ENCODE data around the gene CCNI2.

CCNI2 gene

GRCh38 chr5:132766020-132766805 lies 19.0 kb downstream of the CCNI2 start:
- no peaks in the 10 kb centered on the region for H3K9me3 Mint-ChIP-seq
- DNase-seq: no peak
- peaks cover 0 to 18% of the 10 kb centered on the region in 2 donors for H3K27me3 Mint-ChIP-seq
- peaks cover 0 to 7% of the 10 kb centered on the region in 2 donors for H3K36me3 Mint-ChIP-seq
- peaks cover 0 to 4% of the 10 kb centered on the region in 2 donors for H3K4me1 Mint-ChIP-seq
- no peak for ATAC-seq (replicated peaks)
- no peak overlapping the region for H3K4me3 Mint-ChIP-seq
- no peak overlapping the region for H3K27ac Mint-ChIP-seq

GRCh38 chr5:132766806-132767055 lies 19.5 kb downstream of the CCNI2 start:
- peaks cover 0 to 4% of the 10 kb centered on the region in 2 donors for H3K4me1 Mint-ChIP-seq
- H3K9me3 Mint-ChIP-seq: no peaks in the 10 kb centered on the region
- H3K27ac Mint-ChIP-seq: no peak overlapping the region
- no peak overlapping the region for H3K4me3 Mint-ChIP-seq
- peaks cover 0 to 18% of the 10 kb centered on the region in 2 donors for H3K27me3 Mint-ChIP-seq
- DNase-seq (no peak), ATAC-seq (replicated peaks) (no peak)
- peaks cover 0 to 7% of the 10 kb centered on the region in 2 donors for H3K36me3 Mint-ChIP-seq

- Mint-ChIP-seq H3K4me1 (peaks cover 0 to 4% of the 10 kb centered on the region in 2 donors), H3K36me3 (peaks cover 0 to 7% of the 10 kb centered on the region in 2 donors), H3K27me3 (peaks cover 0 to 21% of the 10 kb centered on the region in 2 donors), H3K27ac (no peak overlapping the region), H3K9me3 (no peaks in the 10 kb centered on the region), H3K4me3 (no peak overlapping the region)
- DNase-seq (no peak), ATAC-seq (replicated peaks) (no peak)
Measured at GRCh38 chr5:132767150-132767549, 19.9 kb downstream of the CCNI2 start.

- H3K4me1 Mint-ChIP-seq: no peaks in the 10 kb centered on the region
- ATAC-seq (replicated peaks) (no peak), DNase-seq (no peak)
- H3K27me3 Mint-ChIP-seq: peaks cover 2 to 34% of the 10 kb centered on the region in 2 donors
- H3K4me3 Mint-ChIP-seq: no peak overlapping the region
- peaks cover 0 to 1% of the 10 kb centered on the region in 2 donors for H3K36me3 Mint-ChIP-seq
- no peak overlapping the region for H3K27ac Mint-ChIP-seq
- no peaks in the 10 kb centered on the region for H3K9me3 Mint-ChIP-seq
Measured at GRCh38 chr5:132768485-132768868, 21.3 kb downstream of the CCNI2 start.

GRCh38 chr5:132770476-132771159 lies 23.4 kb downstream of the CCNI2 start:
- Mint-ChIP-seq H3K9me3 (no peaks in the 10 kb centered on the region), H3K27me3 (peaks cover 18 to 52% of the 10 kb centered on the region in 2 donors), H3K4me1 (no peaks in the 10 kb centered on the region), H3K36me3 (no peaks in the 10 kb centered on the region), H3K4me3 (no peak overlapping the region), H3K27ac (no peak overlapping the region)
- ATAC-seq (replicated peaks) (no peak), DNase-seq (no peak)

GRCh38 chr5:132771503-132771998 lies 24.3 kb downstream of the CCNI2 start:
- ATAC-seq (replicated peaks) (no peak), DNase-seq (no peak)
- peaks cover 18 to 60% of the 10 kb centered on the region in 2 donors for H3K27me3 Mint-ChIP-seq
- no peak overlapping the region for H3K27ac Mint-ChIP-seq
- no peak overlapping the region for H3K4me3 Mint-ChIP-seq
- no peaks in the 10 kb centered on the region for H3K4me1 Mint-ChIP-seq
- no peaks in the 10 kb centered on the region for H3K9me3 Mint-ChIP-seq
- no peaks in the 10 kb centered on the region for H3K36me3 Mint-ChIP-seq

- Mint-ChIP-seq H3K4me1 (no peaks in the 10 kb centered on the region), H3K36me3 (no peaks in the 10 kb centered on the region), H3K4me3 (no peak overlapping the region), H3K9me3 (no peaks in the 10 kb centered on the region), H3K27me3 (peaks cover 18 to 53% of the 10 kb centered on the region in 2 donors), H3K27ac (no peak overlapping the region)
- ATAC-seq (replicated peaks) (no peak), DNase-seq (no peak)
Measured at GRCh38 chr5:132772291-132773070, 25.3 kb downstream of the CCNI2 start.

GRCh38 chr5:132773114-132773513 lies 25.9 kb downstream of the CCNI2 start:
- ATAC-seq (replicated peaks) (no peak), DNase-seq (no peak)
- H3K9me3 Mint-ChIP-seq: no peaks in the 10 kb centered on the region
- H3K4me3 Mint-ChIP-seq: no peak overlapping the region
- H3K27me3 Mint-ChIP-seq: peaks cover 22 to 57% of the 10 kb centered on the region in 2 donors
- no peaks in the 10 kb centered on the region for H3K36me3 Mint-ChIP-seq
- H3K4me1 Mint-ChIP-seq: peaks cover 3 to 4% of the 10 kb centered on the region in 2 donors
- no peak overlapping the region for H3K27ac Mint-ChIP-seq

GRCh38 chr5:132773601-132774355 lies 26.6 kb downstream of the CCNI2 start:
- H3K27ac Mint-ChIP-seq: no peak overlapping the region
- H3K36me3 Mint-ChIP-seq: no peaks in the 10 kb centered on the region
- no peaks in the 10 kb centered on the region for H3K9me3 Mint-ChIP-seq
- peaks cover 5 to 8% of the 10 kb centered on the region in 2 donors for H3K4me1 Mint-ChIP-seq
- no peak overlapping the region for H3K4me3 Mint-ChIP-seq
- DNase-seq: no peak
- H3K27me3 Mint-ChIP-seq: peaks cover 29 to 58% of the 10 kb centered on the region in 2 donors
- no peak for ATAC-seq (replicated peaks)

- Mint-ChIP-seq H3K4me1 (peaks cover 5 to 8% of the 10 kb centered on the region in 2 donors), H3K36me3 (no peaks in the 10 kb centered on the region), H3K27ac (no peak overlapping the region), H3K9me3 (no peaks in the 10 kb centered on the region), H3K27me3 (peaks cover 34 to 62% of the 10 kb centered on the region in 2 donors), H3K4me3 (no peak overlapping the region)
- DNase-seq: no peak
- ATAC-seq (replicated peaks): no peak
Measured at GRCh38 chr5:132774406-132774805, 27.2 kb downstream of the CCNI2 start.

GRCh38 chr5:132774896-132775295 lies 27.7 kb downstream of the CCNI2 start:
- DNase-seq: no peak
- Mint-ChIP-seq H3K4me3 (no peak overlapping the region), H3K9me3 (no peaks in the 10 kb centered on the region), H3K4me1 (peaks cover 5 to 8% of the 10 kb centered on the region in 2 donors), H3K36me3 (no peaks in the 10 kb centered on the region), H3K27me3 (peaks cover 39 to 66% of the 10 kb centered on the region in 2 donors), H3K27ac (no peak overlapping the region)
- no peak for ATAC-seq (replicated peaks)

- H3K36me3 Mint-ChIP-seq: no peaks in the 10 kb centered on the region
- DNase-seq (no peak), ATAC-seq (replicated peaks) (no peak)
- peaks cover 41 to 69% of the 10 kb centered on the region in 2 donors for H3K27me3 Mint-ChIP-seq
- no peak overlapping the region for H3K4me3 Mint-ChIP-seq
- no peak overlapping the region for H3K27ac Mint-ChIP-seq
- peaks cover 5 to 8% of the 10 kb centered on the region in 2 donors for H3K4me1 Mint-ChIP-seq
- no peaks in the 10 kb centered on the region for H3K9me3 Mint-ChIP-seq
Measured at GRCh38 chr5:132775476-132775961, 28.3 kb downstream of the CCNI2 start.

- peak overlapping the region; percentile 60 to 77 for H3K4me3 Mint-ChIP-seq
- ATAC-seq (replicated peaks): peak; percentile 27 to 32
Measured at GRCh38 chr5:132776131-132776937, 29.1 kb downstream of the CCNI2 start.

More at GRCh38 chr5:132776131-132776937, 29.1 kb downstream of the CCNI2 start:
- no peaks in the 10 kb centered on the region for H3K36me3 Mint-ChIP-seq
- no peak for DNase-seq
- H3K27ac Mint-ChIP-seq: peak overlapping the region; percentile 56
- peaks cover 43 to 74% of the 10 kb centered on the region in 2 donors for H3K27me3 Mint-ChIP-seq
- H3K9me3 Mint-ChIP-seq: no peaks in the 10 kb centered on the region
- peaks cover 5 to 8% of the 10 kb centered on the region in 2 donors for H3K4me1 Mint-ChIP-seq
